A673 (cell line): ENCODE results near the gene ZDHHC8.
A peak's percentile ranks its signal among the peaks of the same experiment; 100 is the strongest.

ENCODE experiments used
- CTCF ChIP-seq: fragments of 300-800, 200-600 bp; sonication (generic); conservative IDR thresholded peaks from 2 replicates; pipeline ENCODE4 v1.5.1; 2017; ENCODE audit warnings: low read depth, mild to moderate bottlenecking, antibody characterized with exemption, low read length, moderate library complexity, mixed read lengths
- EZH2 ChIP-seq: fragments of 200-600 bp; sonication (generic); IDR thresholded peaks from 2 replicates; pipeline ENCODE4 v1.6.1; 2017; ENCODE audit warnings: borderline replicate concordance, low read depth, mild to moderate bottlenecking, mixed read lengths, antibody characterized with exemption, low read length; ENCODE audit not compliant: poor library complexity, severe bottlenecking

GRCh38 chr22:20180245-20180630 is 48.6 kb downstream of the ZDHHC8 start:
- TF ChIP-seq CTCF (0 out of 2 replicates have a peak, but pooled peaks have one; percentile 19), EZH2 (no peak)
